ENCODE data around the gene NDUFS6.

- no peak for TF ChIP-seq CTCF (IDR thresholded peaks at IDR 0.05; ENCODE audit: poor library complexity, severe bottlenecking)
- no peak for TF ChIP-seq REST (IDR thresholded peaks at IDR 0.05; ENCODE audit: borderline replicate concordance)
- TF ChIP-seq POLR2AphosphoS5 (IDR thresholded peaks at IDR 0.05) = no peak
- TF ChIP-seq EP300 (conservative IDR thresholded peaks at IDR 0.05; ENCODE audit: poor library complexity, severe bottlenecking) = no peak
- no peak for TF ChIP-seq EZH2 (IDR thresholded peaks at IDR 0.05; ENCODE audit: borderline replicate concordance, insufficient read depth, low read length, poor library complexity, severe bottlenecking)
- no peak for TF ChIP-seq TAF1 (IDR thresholded peaks at IDR 0.05; ENCODE audit: low read depth)
Observed at GRCh38 chr5:1791176-1791575, 10.0 kb upstream of the NDUFS6 start.

Measured in neural cell (in vitro differentiated cells).